ENCODE measurements around the gene SORCS2.
A peak's percentile ranks its signal among the peaks of the same experiment; 100 is the strongest.

Gene SORCS2

GRCh38 chr4:7649741-7650531, 457.6 kb downstream of the SORCS2 start:
- peak; percentile 91 for DNase-seq

- peak; percentile 46 for DNase-seq
These were observed 458.5 kb downstream of the SORCS2 start for GRCh38 chr4:7650606-7651385.

- DNase-seq: peak; percentile 37
These were observed 459.2 kb downstream of the SORCS2 start for GRCh38 chr4:7651461-7651921.

GRCh38 chr4:7652006-7652405, 459.7 kb downstream of the SORCS2 start:
- DNase-seq: no peak

GRCh38 chr4:7652451-7652881, 460.1 kb downstream of the SORCS2 start:
- DNase-seq: peak; percentile 79

- no peak for DNase-seq
These were observed 460.6 kb downstream of the SORCS2 start for GRCh38 chr4:7652906-7653305.

GRCh38 chr4:7653510-7654369, 461.4 kb downstream of the SORCS2 start:
- DNase-seq: no peak

GRCh38 chr4:7654550-7655445, 462.5 kb downstream of the SORCS2 start:
- DNase-seq: no peak

- DNase-seq: peak; percentile 66
These were observed 463.3 kb downstream of the SORCS2 start for GRCh38 chr4:7655511-7656243.

- DNase-seq: no peak
These were observed 464.0 kb downstream of the SORCS2 start for GRCh38 chr4:7656244-7656800.

- DNase-seq: no peak
These were observed 465.4 kb downstream of the SORCS2 start for GRCh38 chr4:7657545-7658297.

GRCh38 chr4:7658341-7659204, 466.2 kb downstream of the SORCS2 start:
- no peak for DNase-seq

GRCh38 chr4:7659429-7660175, 467.3 kb downstream of the SORCS2 start:
- DNase-seq: no peak

GRCh38 chr4:7660176-7661039, 468.1 kb downstream of the SORCS2 start:
- no peak for DNase-seq

- no peak for DNase-seq
These were observed 468.9 kb downstream of the SORCS2 start for GRCh38 chr4:7661066-7661748.

- no peak for DNase-seq
These were observed 469.6 kb downstream of the SORCS2 start for GRCh38 chr4:7661846-7662506.
